CD14-positive monocyte (primary cell): ENCODE measurements around the gene CAV2. TPM values are rescaled to one million over a fixed set of nuclear protein-coding genes. Genes with fewer than 3 reads are reported as not detected.

Source experiments
- DNase-seq, 3 donors: peaks; one replicate each; pipeline ENCODE4 v3.0.0-alpha.2; 2011 to 2022
- H2AFZ ChIP-seq: 2 replicates; pipeline ENCODE4 v1.6.0; 2012; ENCODE audit warnings: mild to moderate bottlenecking, low read depth, low read length, inconsistent platforms; ENCODE audit not compliant: insufficient read depth, poor library complexity, severe bottlenecking
- H3K27ac ChIP-seq, 2 donors: 1 replicate in 1 of 2; 2 replicates in 1 of 2; pipeline ENCODE4 v1.5.1; 2012 to 2013; ENCODE audit warnings: low read length in 2 of 2, control low read depth in 1 of 2, inconsistent platforms in 1 of 2, low read depth in 1 of 2, mild to moderate bottlenecking in 1 of 2
- H3K27me3 ChIP-seq, 2 donors: one replicate each; pipeline versions ENCODE4 v1.6.0 to v1.6.1; 2011 to 2013; ENCODE audit warnings: low read length in 2 of 2; ENCODE audit not compliant: control insufficient read depth in 2 of 2, insufficient read depth in 2 of 2
- H3K36me3 ChIP-seq, 2 donors: replicated peaks in 1 of 2; 1 replicate in 1 of 2; 2 replicates in 1 of 2; pipeline versions ENCODE4 v1.5.1 to v1.6.1; 2012 to 2013; ENCODE audit warnings: low read length in 2 of 2, control low read depth in 1 of 2, inconsistent platforms in 1 of 2, mild to moderate bottlenecking in 1 of 2; ENCODE audit not compliant: insufficient read depth in 2 of 2, control insufficient read depth in 1 of 2
- H3K4me1 ChIP-seq, 2 donors: 1 replicate in 1 of 2; 2 replicates in 1 of 2; pipeline versions ENCODE4 v1.5.1 to v1.6.1; 2012 to 2013; ENCODE audit warnings: low read length in 2 of 2, control low read depth in 1 of 2, inconsistent platforms in 1 of 2, mild to moderate bottlenecking in 1 of 2, moderate library complexity in 1 of 2; ENCODE audit not compliant: insufficient read depth in 2 of 2, control insufficient read depth in 1 of 2
- H3K4me2 ChIP-seq: replicated peaks from 2 replicates; pipeline ENCODE3; 2012; ENCODE audit warnings: low read length, moderate library complexity, mild to moderate bottlenecking; ENCODE audit not compliant: poor library complexity, severe bottlenecking; ENCODE audit errors: extremely low read depth
- H3K4me3 ChIP-seq, 3 experiments: fragments of 200-600 bp in 1 of 3; sonication (generic) in 1 of 3; replicated peaks in 1 of 3; 1 replicate in 2 of 3; 2 replicates in 1 of 3; pipeline ENCODE4 v1.5.1; 2011 to 2013; ENCODE audit warnings: low read length in 3 of 3, mild to moderate bottlenecking in 3 of 3, control low read depth in 2 of 3, low read depth in 2 of 3, inconsistent platforms in 1 of 3, moderate library complexity in 1 of 3
- H3K79me2 ChIP-seq: 2 replicates; pipeline ENCODE4 v1.6.0; 2012; ENCODE audit warnings: mild to moderate bottlenecking, control low read depth, inconsistent platforms, low read length, moderate library complexity; ENCODE audit not compliant: insufficient read depth
- H3K9ac ChIP-seq: 2 replicates; pipeline ENCODE4 v1.6.0; 2017; ENCODE audit warnings: low read length, mild to moderate bottlenecking; ENCODE audit not compliant: insufficient read depth, poor library complexity, severe bottlenecking
- H3K9me3 ChIP-seq, 2 donors: replicated peaks in 1 of 2; 1 replicate in 1 of 2; 2 replicates in 1 of 2; pipeline versions ENCODE4 v1.5.1 to v1.6.1; 2012 to 2013; ENCODE audit warnings: low read length in 2 of 2, control low read depth in 1 of 2; ENCODE audit not compliant: control insufficient read depth in 1 of 2, insufficient read depth in 1 of 2
- H4K20me1 ChIP-seq: 2 replicates; pipeline ENCODE4 v1.6.0; 2012; ENCODE audit warnings: mild to moderate bottlenecking, low read length, control low read depth, moderate library complexity; ENCODE audit not compliant: insufficient read depth
- H3K27ac Mint-ChIP-seq, 7 donors: one replicate each; pipeline ENCODE4 v1.8.0; 2020; ENCODE audit warnings: mild to moderate bottlenecking in 7 of 7, mixed read lengths in 7 of 7, moderate library complexity in 6 of 7, inconsistent platforms in 2 of 7
- H3K27me3 Mint-ChIP-seq, 3 donors: one replicate each; pipeline ENCODE4 v1.8.0; 2021 to 2022; ENCODE audit warnings: low read depth in 3 of 3, mild to moderate bottlenecking in 3 of 3, mixed read lengths in 3 of 3, moderate library complexity in 3 of 3, inconsistent platforms in 1 of 3
- H3K36me3 Mint-ChIP-seq, 2 donors: one replicate each; pipeline ENCODE4 v1.8.0; 2020; ENCODE audit warnings: mixed read lengths in 2 of 2, inconsistent platforms in 1 of 2, mild to moderate bottlenecking in 1 of 2
- H3K4me1 Mint-ChIP-seq: one replicate; pipeline ENCODE4 v1.8.0; 2020; ENCODE audit warnings: mild to moderate bottlenecking, mixed read lengths
- H3K4me3 Mint-ChIP-seq, 2 donors: one replicate each; pipeline ENCODE4 v1.8.0; 2020; ENCODE audit warnings: mild to moderate bottlenecking in 2 of 2, mixed read lengths in 2 of 2, moderate library complexity in 1 of 2
- H3K9me3 Mint-ChIP-seq, 7 donors: one replicate each; pipeline ENCODE4 v1.8.0; 2020 to 2022; ENCODE audit warnings: mixed read lengths in 7 of 7, mild to moderate bottlenecking in 6 of 7, moderate library complexity in 6 of 7, inconsistent platforms in 2 of 7
- WGBS: methylation state at CpG from one replicate; pipeline ENCODE4 v1.1.5; 2013; ENCODE audit warnings: missing lambda C conversion rate; ENCODE audit not compliant: insufficient coverage; 5-methylcytosine and 5-hydroxymethylcytosine counted together
- intact Hi-C, 2 donors: fragments of 100-400 bp; cut with micrococcal nuclease; formaldehyde crosslinking; loops; one replicate each; pipeline versions ENCODE4 v1.15.0 to v1.15.1; 2023
- polyA plus RNA-seq, 3 donors: library from polyadenylated mRNA; depleted of rRNA in 1 of 3; unstranded in 2 of 3; stranded (reverse) in 1 of 3; fragments of 300-500 nt in 2 of 3; fragments of >200 nt in 1 of 3; fragmentation: Illumina TruSeq in 2 of 3; gene quantifications; 1 replicate in 2 of 3; 2 replicates in 1 of 3; pipeline ENCODE4 v1.2.3, GENCODE V29; 2012 to 2021
- TF ChIP-seq, protein P1 (sequence below): fragments of 200-600 bp; IDR thresholded peaks from one replicate; pipeline ENCODE4 v1.8.0; 2022; ENCODE audit warnings: antibody characterized with exemption, mild to moderate bottlenecking

The CAV2 gene
- polyA plus RNA-seq, 3 donors, result 0.19 TPM; not detected in 2

GRCh38 chr7:116529250-116529649, 29.7 kb downstream of the CAV2 start:
- H3K27me3 Mint-ChIP-seq, result peaks cover 36 to 41% (median 40%) of the 10 kb centered on the region in 3 donors
- TF ChIP-seq, protein P1, sequence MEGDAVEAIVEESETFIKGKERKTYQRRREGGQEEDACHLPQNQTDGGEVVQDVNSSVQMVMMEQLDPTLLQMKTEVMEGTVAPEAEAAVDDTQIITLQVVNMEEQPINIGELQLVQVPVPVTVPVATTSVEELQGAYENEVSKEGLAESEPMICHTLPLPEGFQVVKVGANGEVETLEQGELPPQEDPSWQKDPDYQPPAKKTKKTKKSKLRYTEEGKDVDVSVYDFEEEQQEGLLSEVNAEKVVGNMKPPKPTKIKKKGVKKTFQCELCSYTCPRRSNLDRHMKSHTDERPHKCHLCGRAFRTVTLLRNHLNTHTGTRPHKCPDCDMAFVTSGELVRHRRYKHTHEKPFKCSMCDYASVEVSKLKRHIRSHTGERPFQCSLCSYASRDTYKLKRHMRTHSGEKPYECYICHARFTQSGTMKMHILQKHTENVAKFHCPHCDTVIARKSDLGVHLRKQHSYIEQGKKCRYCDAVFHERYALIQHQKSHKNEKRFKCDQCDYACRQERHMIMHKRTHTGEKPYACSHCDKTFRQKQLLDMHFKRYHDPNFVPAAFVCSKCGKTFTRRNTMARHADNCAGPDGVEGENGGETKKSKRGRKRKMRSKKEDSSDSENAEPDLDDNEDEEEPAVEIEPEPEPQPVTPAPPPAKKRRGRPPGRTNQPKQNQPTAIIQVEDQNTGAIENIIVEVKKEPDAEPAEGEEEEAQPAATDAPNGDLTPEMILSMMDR, result no peak
- no peaks in the 10 kb centered on the region for H3K36me3 ChIP-seq
- peaks cover 3 to 13% of the 10 kb centered on the region in 2 donors for H3K9me3 ChIP-seq
- no peaks in the 10 kb centered on the region for H3K79me2 ChIP-seq
- H3K4me2 ChIP-seq, result no peak overlapping the region
- no peaks in the 10 kb centered on the region for H4K20me1 ChIP-seq
- H3K9me3 Mint-ChIP-seq, result peaks cover 0 to 10% (median 8%) of the 10 kb centered on the region in 7 donors
- H3K4me1 Mint-ChIP-seq, result peaks cover 30% of the 10 kb centered on the region
- no peak overlapping the region for H3K27ac Mint-ChIP-seq
- H3K4me3 Mint-ChIP-seq, result no peak overlapping the region
- H3K4me3 ChIP-seq, result no peak overlapping the region
- no peak overlapping the region for H2AFZ ChIP-seq
- peaks cover 22 to 26% of the 10 kb centered on the region in 2 donors for H3K4me1 ChIP-seq
- DNase-seq, result no peak
- no CpG with 5 or more reads among the region's 1 CpG for WGBS
- H3K36me3 Mint-ChIP-seq, result peaks cover 0 to 7% of the 10 kb centered on the region in 2 donors
- no peak overlapping the region for H3K27ac ChIP-seq
- H3K9ac ChIP-seq, result no peak overlapping the region
- H3K27me3 ChIP-seq, result peaks cover 30 to 37% of the 10 kb centered on the region in 2 donors
- intact Hi-C loops, result no loop called here

GRCh38 chr7:116530107-116530820, 30.7 kb downstream of the CAV2 start:
- intact Hi-C loops, result no loop called here
- H3K4me2 ChIP-seq, result no peak overlapping the region
- no peak overlapping the region for H3K27ac ChIP-seq
- WGBS, result 100% methylated on average over 1 of the region's 3 CpGs
- peaks cover 0 to 10% (median 3%) of the 10 kb centered on the region in 7 donors for H3K9me3 Mint-ChIP-seq
- H3K4me3 Mint-ChIP-seq, result no peak overlapping the region
- peaks cover 3 to 8% of the 10 kb centered on the region in 2 donors for H3K9me3 ChIP-seq
- peaks cover 22% of the 10 kb centered on the region for H3K4me1 Mint-ChIP-seq
- H3K27me3 ChIP-seq, result peaks cover 21 to 27% of the 10 kb centered on the region in 2 donors
- H3K4me3 ChIP-seq, result no peak overlapping the region
- peaks cover 14 to 17% of the 10 kb centered on the region in 2 donors for H3K4me1 ChIP-seq
- peaks cover 26 to 31% (median 30%) of the 10 kb centered on the region in 3 donors for H3K27me3 Mint-ChIP-seq
- no peak overlapping the region for H3K27ac Mint-ChIP-seq
- H3K79me2 ChIP-seq, result no peaks in the 10 kb centered on the region
- peaks cover 0 to 3% of the 10 kb centered on the region in 2 donors for H3K36me3 Mint-ChIP-seq
- H2AFZ ChIP-seq, result no peak overlapping the region
- DNase-seq, result peak in 1 of 3 donors; percentile 18
- no peaks in the 10 kb centered on the region for H3K36me3 ChIP-seq
- TF ChIP-seq, protein P1, result no peak
- H4K20me1 ChIP-seq, result no peaks in the 10 kb centered on the region
- no peak overlapping the region for H3K9ac ChIP-seq
